Skeletal muscle satellite cell (primary cell): ENCODE measurements around the gene RNF121.

ENCODE experiments used
- H3K27me3 ChIP-seq: 2 replicates; pipeline ENCODE4 v1.7.0; 2013; ENCODE audit warnings: low read length; ENCODE audit not compliant: control insufficient read depth, insufficient read depth
- H3K36me3 ChIP-seq: 2 replicates; pipeline ENCODE4 v1.7.0; 2013; ENCODE audit warnings: mild to moderate bottlenecking, control low read depth, low read length; ENCODE audit not compliant: insufficient read depth
- H3K4me1 ChIP-seq: 2 replicates; pipeline ENCODE4 v1.7.0; 2013; ENCODE audit warnings: low read length; ENCODE audit not compliant: control insufficient read depth, insufficient read depth
- H3K4me2 ChIP-seq: 2 replicates; pipeline ENCODE4 v1.7.0; 2013; ENCODE audit warnings: mild to moderate bottlenecking, low read length
- H3K4me3 ChIP-seq: 2 replicates; pipeline ENCODE4 v1.7.0; 2013; ENCODE audit warnings: low read length
- H3K9ac ChIP-seq: 2 replicates; pipeline ENCODE4 v1.7.0; 2013; ENCODE audit warnings: mild to moderate bottlenecking, low read depth, low read length, moderate library complexity
- H3K9me3 ChIP-seq: replicated peaks from 2 replicates; pipeline ENCODE4 v1.7.0; 2013; ENCODE audit warnings: mild to moderate bottlenecking, control low read depth, low read length

The RNF121 gene

DNA sequence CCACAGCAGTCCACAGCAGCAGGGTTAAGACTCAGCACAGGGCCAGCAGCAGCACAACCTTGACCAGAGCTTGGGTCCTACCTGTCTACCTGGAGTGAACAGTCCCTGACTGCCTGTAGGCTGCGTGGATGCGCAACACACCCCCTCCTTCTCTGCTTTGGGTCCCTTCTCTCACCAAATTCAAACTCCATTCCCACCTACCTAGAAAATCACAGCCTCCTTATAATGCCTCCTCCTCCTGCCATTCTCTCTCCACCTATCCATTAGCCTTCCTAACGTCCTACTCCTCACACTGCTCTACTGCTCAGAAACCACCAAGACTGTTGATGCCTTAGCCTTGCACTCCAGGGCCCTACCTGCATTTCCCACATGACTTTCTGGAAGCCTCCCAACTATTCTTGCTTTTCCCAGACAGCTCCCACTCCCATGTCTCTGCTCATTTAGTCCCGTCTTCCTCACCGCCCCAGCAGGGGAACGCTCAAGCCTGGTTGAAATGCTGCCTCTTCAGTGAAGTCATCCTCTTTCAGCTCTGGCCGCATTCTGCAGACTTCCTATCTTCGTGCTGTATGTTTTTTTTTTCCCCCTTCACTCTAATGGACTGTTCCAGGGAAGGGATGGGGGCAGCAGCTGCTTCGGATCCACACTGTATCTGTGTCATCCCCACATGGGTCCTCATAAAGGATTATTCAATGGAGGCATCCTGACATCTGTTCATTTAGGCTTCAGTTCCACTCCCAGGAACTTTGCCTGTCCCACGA, 73.2 kb downstream of the RNF121 start:
- no peak overlapping the region for H3K4me2 ChIP-seq
- no peaks in the 10 kb centered on the region for H3K9me3 ChIP-seq
- no peak overlapping the region for H3K4me3 ChIP-seq
- H3K36me3 ChIP-seq: peaks cover 59% of the 10 kb centered on the region
- peaks cover 6% of the 10 kb centered on the region for H3K4me1 ChIP-seq
- H3K27me3 ChIP-seq: no peaks in the 10 kb centered on the region
- no peak overlapping the region for H3K9ac ChIP-seq

DNA sequence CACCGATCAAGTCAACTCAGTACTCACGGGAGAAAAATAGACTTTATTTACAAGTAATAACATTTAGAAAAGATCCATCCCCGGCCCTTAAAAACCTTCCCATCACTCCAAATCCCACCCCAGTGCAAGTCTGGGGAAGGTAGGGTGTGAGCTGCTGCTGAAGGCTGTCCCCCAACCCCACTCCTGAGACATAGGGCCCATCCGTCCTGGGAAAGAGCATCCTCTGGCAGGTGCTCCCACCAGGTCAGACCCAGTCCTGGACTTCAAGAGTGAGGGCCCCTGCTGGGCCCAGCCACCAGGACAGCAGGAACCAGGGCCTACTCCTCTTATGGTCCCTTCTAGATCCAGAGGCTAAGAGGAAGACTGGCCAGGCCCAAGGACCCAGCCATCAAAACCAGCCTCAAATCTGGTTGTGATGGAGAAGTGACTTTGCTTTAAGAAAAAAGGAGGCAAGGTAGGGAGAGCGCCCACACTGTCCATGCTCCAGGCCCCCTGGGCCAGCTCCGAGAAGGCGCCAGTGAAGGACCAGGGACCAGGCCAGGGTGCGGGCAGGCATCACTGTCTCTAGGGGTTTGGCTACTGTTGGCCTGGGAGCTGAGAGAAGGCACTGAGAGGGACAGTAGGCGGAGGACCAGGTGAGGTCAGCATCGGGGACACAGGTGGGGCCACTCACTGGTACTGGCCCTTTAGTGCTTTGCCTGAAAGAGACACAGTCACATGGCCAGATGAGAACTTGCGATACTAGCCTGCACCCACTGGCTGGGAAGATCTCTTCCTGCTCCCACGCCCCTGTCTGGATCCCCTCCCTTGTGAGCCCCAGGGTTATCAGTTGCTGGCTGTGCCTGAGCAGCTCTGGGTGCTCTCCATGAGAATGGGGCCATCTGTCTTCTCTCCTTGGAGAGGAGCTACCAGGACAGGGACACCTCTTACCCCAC, 74.3 kb downstream of the RNF121 start:
- no peaks in the 10 kb centered on the region for H3K27me3 ChIP-seq
- no peak overlapping the region for H3K4me3 ChIP-seq
- no peaks in the 10 kb centered on the region for H3K9me3 ChIP-seq
- no peak overlapping the region for H3K4me2 ChIP-seq
- no peak overlapping the region for H3K9ac ChIP-seq
- peaks cover 70% of the 10 kb centered on the region for H3K36me3 ChIP-seq
- peaks cover 6% of the 10 kb centered on the region for H3K4me1 ChIP-seq

- Histone ChIP-seq H3K4me1 (peaks cover 6% of the 10 kb centered on the region), H3K4me2 (no peak overlapping the region), H3K9ac (no peak overlapping the region), H3K27me3 (no peaks in the 10 kb centered on the region), H3K36me3 (peaks cover 77% of the 10 kb centered on the region), H3K9me3 (no peaks in the 10 kb centered on the region), H3K4me3 (no peak overlapping the region)
Measured at GRCh38 chr11:72003776-72004171, 74.9 kb downstream of the RNF121 start.

- peaks cover 1% of the 10 kb centered on the region for H3K4me1 ChIP-seq
- no peaks in the 10 kb centered on the region for H3K9me3 ChIP-seq
- H3K27me3 ChIP-seq: no peaks in the 10 kb centered on the region
- no peak overlapping the region for H3K4me2 ChIP-seq
- H3K4me3 ChIP-seq: no peak overlapping the region
- peaks cover 83% of the 10 kb centered on the region for H3K36me3 ChIP-seq
- no peak overlapping the region for H3K9ac ChIP-seq
Measured at GRCh38 chr11:72004515-72005346, 75.9 kb downstream of the RNF121 start.

- no peaks in the 10 kb centered on the region for H3K4me1 ChIP-seq
- H3K4me3 ChIP-seq: no peak overlapping the region
- H3K9me3 ChIP-seq: no peaks in the 10 kb centered on the region
- H3K9ac ChIP-seq: no peak overlapping the region
- H3K27me3 ChIP-seq: no peaks in the 10 kb centered on the region
- H3K36me3 ChIP-seq: peaks cover 83% of the 10 kb centered on the region
- no peak overlapping the region for H3K4me2 ChIP-seq
Measured at GRCh38 chr11:72005347-72006260, 76.8 kb downstream of the RNF121 start.

DNA sequence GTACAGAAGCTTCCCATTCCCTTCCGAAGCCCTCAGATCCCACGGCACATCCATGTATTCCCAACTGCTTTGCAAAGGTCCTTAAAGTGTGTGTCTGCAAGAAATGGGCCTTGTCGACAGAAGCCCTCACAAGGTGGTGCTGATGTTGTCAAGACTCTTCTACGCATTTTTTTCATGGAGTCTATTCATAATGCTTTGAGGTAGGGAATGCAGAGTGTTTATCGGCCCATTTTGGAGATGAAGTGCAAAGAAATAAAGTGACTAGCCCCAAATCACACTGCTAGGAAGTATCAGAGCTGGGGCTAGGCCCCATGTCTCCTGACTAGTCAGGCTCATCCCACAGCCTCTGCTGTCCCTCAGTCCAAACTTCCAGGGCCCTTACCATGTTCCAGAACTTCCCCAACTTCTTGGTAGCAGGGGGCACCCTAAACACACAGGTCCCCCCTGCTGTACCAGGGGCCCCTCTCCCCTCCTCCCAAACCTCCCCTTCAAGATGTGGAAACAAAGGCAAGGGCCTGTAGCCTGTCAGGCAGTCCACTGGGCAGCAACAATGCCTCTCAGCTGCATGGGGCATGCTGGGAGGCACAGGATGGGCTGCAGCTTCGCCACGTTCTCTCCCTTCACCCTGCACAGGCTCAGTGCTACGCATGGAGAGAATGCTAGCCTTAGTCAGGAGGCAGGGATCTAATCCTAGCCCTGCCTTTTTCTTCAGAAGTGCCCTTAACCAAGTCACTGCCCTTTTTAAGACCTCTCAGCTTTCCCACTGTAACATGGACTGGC, 77.7 kb downstream of the RNF121 start:
- H3K4me3 ChIP-seq: no peak overlapping the region
- peaks cover 83% of the 10 kb centered on the region for H3K36me3 ChIP-seq
- no peaks in the 10 kb centered on the region for H3K27me3 ChIP-seq
- H3K4me1 ChIP-seq: no peaks in the 10 kb centered on the region
- H3K9me3 ChIP-seq: no peaks in the 10 kb centered on the region
- H3K9ac ChIP-seq: no peak overlapping the region
- H3K4me2 ChIP-seq: no peak overlapping the region

DNA sequence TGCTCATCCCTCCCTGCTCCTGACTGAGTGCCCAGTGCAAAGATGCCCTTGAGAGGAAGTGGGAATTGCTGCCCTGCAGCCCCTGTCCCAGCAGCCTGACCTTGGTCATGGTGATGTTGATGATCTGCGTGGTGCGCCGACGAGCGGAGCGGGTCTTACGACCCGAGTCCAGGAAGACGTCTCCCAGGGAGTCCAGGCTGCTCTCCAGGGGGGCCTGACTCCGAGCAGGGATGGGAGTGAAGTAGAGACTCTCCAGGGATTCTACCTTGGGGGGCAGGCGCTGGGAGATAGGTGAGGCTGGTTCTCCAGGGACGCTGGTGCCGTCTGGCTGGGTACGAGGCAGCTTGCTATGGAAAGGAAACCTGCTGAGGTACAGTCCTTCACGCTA, 78.2 kb downstream of the RNF121 start:
- no peaks in the 10 kb centered on the region for H3K4me1 ChIP-seq
- H3K4me2 ChIP-seq: no peak overlapping the region
- H3K36me3 ChIP-seq: peaks cover 89% of the 10 kb centered on the region
- H3K27me3 ChIP-seq: no peaks in the 10 kb centered on the region
- H3K9me3 ChIP-seq: no peaks in the 10 kb centered on the region
- no peak overlapping the region for H3K9ac ChIP-seq
- H3K4me3 ChIP-seq: no peak overlapping the region

GRCh38 chr11:72007587-72007986, 78.7 kb downstream of the RNF121 start:
- H3K4me1 ChIP-seq: peaks cover 4% of the 10 kb centered on the region
- H3K36me3 ChIP-seq: peaks cover 94% of the 10 kb centered on the region
- H3K9me3 ChIP-seq: no peaks in the 10 kb centered on the region
- no peak overlapping the region for H3K4me3 ChIP-seq
- no peak overlapping the region for H3K4me2 ChIP-seq
- no peak overlapping the region for H3K9ac ChIP-seq
- no peaks in the 10 kb centered on the region for H3K27me3 ChIP-seq

GRCh38 chr11:72008728-72009127, 79.9 kb downstream of the RNF121 start:
- Histone ChIP-seq H3K4me1 (peaks cover 16% of the 10 kb centered on the region), H3K4me2 (no peak overlapping the region), H3K9me3 (no peaks in the 10 kb centered on the region), H3K9ac (no peak overlapping the region), H3K36me3 (peaks cover 98% of the 10 kb centered on the region), H3K4me3 (no peak overlapping the region), H3K27me3 (no peaks in the 10 kb centered on the region)

- Histone ChIP-seq H3K36me3 (peaks cover 98% of the 10 kb centered on the region), H3K4me1 (peaks cover 20% of the 10 kb centered on the region), H3K27me3 (no peaks in the 10 kb centered on the region), H3K4me3 (no peak overlapping the region), H3K9me3 (no peaks in the 10 kb centered on the region), H3K9ac (no peak overlapping the region), H3K4me2 (no peak overlapping the region)
Measured at GRCh38 chr11:72009156-72009555, 80.3 kb downstream of the RNF121 start.
